IMR-90 (cell line): ENCODE measurements around the gene ZFYVE28. TPM values are rescaled to one million over a fixed set of nuclear protein-coding genes. Genes with fewer than 3 reads are reported as not detected.

Source experiments
- ATAC-seq: fragments of 200-7000 bp; cut with Tn5 transposase; 2 replicates; pipeline ENCODE4 v1.9.1; 2020; ENCODE audit warnings: low read depth, mild to moderate bottlenecking, moderate library complexity
- BruUV-seq: library from RNA; stranded (reverse); fragments of 400-500 nt; replicated peaks from 2 replicates; lab custom pipeline; 2021; lab: Mats Ljungman, UMichigan
- CTCF ChIA-PET: fragments of 300-600 bp; formaldehyde crosslinking; extraction: SDS; loops from one replicate; lab custom pipeline; 2021; ENCODE audit warnings: antibody characterized with exemption; lab: Yijun Ruan, JAX
- POLR2A ChIA-PET: fragments of 300-600 bp; sonication (Branson Sonifier 250); formaldehyde crosslinking; loops from one replicate; lab custom pipeline; 2022; ENCODE audit warnings: antibody characterized with exemption; ENCODE audit not compliant: unreplicated experiment; lab: Charles Lee
- DNase-seq: peaks from one replicate; pipeline ENCODE4 v3.0.0; 2013
- H2AFZ ChIP-seq: replicated peaks from 2 replicates; pipeline ENCODE3; 2013; ENCODE audit warnings: low read length, mild to moderate bottlenecking; ENCODE audit not compliant: poor library complexity
- H2AK5ac ChIP-seq: 2 replicates; pipeline ENCODE4 v1.6.1; 2013; ENCODE audit warnings: low read depth, low read length, inconsistent platforms
- H2AK9ac ChIP-seq: replicated peaks from 2 replicates; pipeline ENCODE3; 2013; ENCODE audit warnings: mild to moderate bottlenecking, low read depth, low read length, moderate library complexity; ENCODE audit not compliant: poor library complexity
- H2BK120ac ChIP-seq: 2 replicates; pipeline ENCODE4 v1.6.1; 2013; ENCODE audit warnings: low read depth, low read length, inconsistent platforms
- H2BK15ac ChIP-seq: 3 replicates; pipeline ENCODE4 v1.6.1; 2013; ENCODE audit warnings: low read depth, low read length, inconsistent platforms
- H2BK20ac ChIP-seq: 2 replicates; pipeline ENCODE4 v1.6.1; 2013; ENCODE audit warnings: low read depth, mild to moderate bottlenecking, inconsistent platforms, low read length, moderate library complexity
- H2BK5ac ChIP-seq: 2 replicates; pipeline ENCODE4 v1.6.1; 2013; ENCODE audit warnings: mild to moderate bottlenecking, low read depth, low read length, inconsistent platforms; ENCODE audit not compliant: poor library complexity, severe bottlenecking
- H3K14ac ChIP-seq: replicated peaks from 2 replicates; pipeline ENCODE4 v1.6.1; 2013; ENCODE audit warnings: low read depth, low read length, inconsistent platforms
- H3K18ac ChIP-seq: 2 replicates; pipeline ENCODE4 v1.6.1; 2013; ENCODE audit warnings: low read depth, low read length, control low read depth
- H3K23ac ChIP-seq: 2 replicates; pipeline ENCODE4 v1.6.1; 2013; ENCODE audit warnings: low read depth, low read length, inconsistent platforms
- H3K27ac ChIP-seq: 2 replicates; pipeline ENCODE4 v1.5.1; 2013; ENCODE audit warnings: mild to moderate bottlenecking, control low read depth, low read length; ENCODE audit not compliant: insufficient read depth
- H3K27me3 ChIP-seq: 2 replicates; pipeline ENCODE4 v1.6.1; 2013; ENCODE audit warnings: low read length; ENCODE audit not compliant: control insufficient read depth, insufficient read depth
- H3K36me3 ChIP-seq: 2 replicates; pipeline ENCODE4 v1.6.1; 2013; ENCODE audit warnings: low read length, mixed read lengths; ENCODE audit not compliant: control insufficient read depth, insufficient read depth
- H3K4ac ChIP-seq: 2 replicates; pipeline ENCODE4 v1.6.1; 2013; ENCODE audit warnings: low read depth, low read length, inconsistent platforms
- H3K4me1 ChIP-seq: 2 replicates; pipeline ENCODE4 v1.6.1; 2013; ENCODE audit warnings: low read length, mixed read lengths; ENCODE audit not compliant: control insufficient read depth, insufficient read depth
- H3K4me2 ChIP-seq: 2 replicates; pipeline ENCODE4 v1.6.1; 2013; ENCODE audit warnings: low read depth, mild to moderate bottlenecking, control low read depth, low read length, moderate library complexity
- H3K4me3 ChIP-seq: 2 replicates; pipeline ENCODE4 v1.5.1; 2013; ENCODE audit warnings: low read depth, mild to moderate bottlenecking, control low read depth, low read length, moderate library complexity; ENCODE audit not compliant: insufficient read depth
- H3K56ac ChIP-seq: 2 replicates; pipeline ENCODE4 v1.6.1; 2013; ENCODE audit warnings: low read length, inconsistent platforms; ENCODE audit not compliant: insufficient read depth; ENCODE audit errors: extremely low read depth
- H3K79me1 ChIP-seq, 2 experiments: 2 replicates each; pipeline ENCODE4 v1.6.1; 2013; ENCODE audit warnings: low read length in 2 of 2, inconsistent platforms in 1 of 2, low read depth in 1 of 2
- H3K9ac ChIP-seq: 2 replicates; pipeline ENCODE4 v1.6.1; 2013; ENCODE audit warnings: low read depth, low read length, control low read depth
- H3K9me1 ChIP-seq: 2 replicates; pipeline ENCODE4 v1.6.1; 2013; ENCODE audit warnings: low read length, inconsistent platforms; ENCODE audit not compliant: insufficient read depth
- H3K9me3 ChIP-seq: 2 replicates; pipeline ENCODE4 v1.6.1; 2013; ENCODE audit warnings: low read length; ENCODE audit not compliant: control insufficient read depth, insufficient read depth
- H4K20me1 ChIP-seq: 2 replicates; pipeline ENCODE4 v1.6.1; 2013; ENCODE audit warnings: low read length, inconsistent platforms; ENCODE audit not compliant: insufficient read depth
- H4K5ac ChIP-seq: 2 replicates; pipeline ENCODE4 v1.6.1; 2013; ENCODE audit warnings: mild to moderate bottlenecking, low read depth, low read length, control low read depth
- H4K8ac ChIP-seq, 2 experiments: 2 replicates each; pipeline ENCODE4 v1.6.1; 2013; ENCODE audit warnings: low read depth in 2 of 2, low read length in 2 of 2, control low read depth in 1 of 2, inconsistent platforms in 1 of 2
- H4K91ac ChIP-seq: 2 replicates; pipeline ENCODE4 v1.6.1; 2013; ENCODE audit warnings: low read depth, low read length, inconsistent platforms; ENCODE audit not compliant: insufficient read depth
- BHLHE40 ChIP-seq: fragments of 150-350 bp; IDR thresholded peaks from 2 replicates; pipeline ENCODE4 v1.6.1; 2016; ENCODE audit warnings: mild to moderate bottlenecking, low read depth, low read length
- CEBPB ChIP-seq: IDR thresholded peaks from 2 replicates; pipeline ENCODE4 v1.6.1; 2012; ENCODE audit warnings: low read depth, low read length, improper control_type of control experiment
- CHD1 ChIP-seq: IDR thresholded peaks from 2 replicates; pipeline ENCODE4 v1.6.1; 2012; ENCODE audit warnings: low read depth, low read length, improper control_type of control experiment
- CTCF ChIP-seq: conservative IDR thresholded peaks from 2 replicates; pipeline ENCODE4 v1.5.1; 2012; ENCODE audit warnings: mild to moderate bottlenecking, low read depth, low read length, improper control_type of control experiment
- ELK1 ChIP-seq: fragments of 150-350 bp; IDR thresholded peaks from 2 replicates; pipeline ENCODE4 v1.6.1; 2016; ENCODE audit warnings: low read depth, mild to moderate bottlenecking, low read length, moderate library complexity, borderline replicate concordance
- FOS ChIP-seq: fragments of 150-350 bp; IDR thresholded peaks from 2 replicates; pipeline ENCODE4 v1.6.1; 2016; ENCODE audit warnings: low read depth, low read length
- MAFK ChIP-seq: IDR thresholded peaks from 2 replicates; pipeline ENCODE4 v1.6.1; 2012; ENCODE audit warnings: low read depth, low read length, improper control_type of control experiment
- MAZ ChIP-seq: IDR thresholded peaks from 2 replicates; pipeline ENCODE4 v1.6.1; 2012; ENCODE audit warnings: low read depth, mild to moderate bottlenecking, low read length, improper control_type of control experiment, moderate library complexity, borderline replicate concordance
- MXI1 ChIP-seq: IDR thresholded peaks from 2 replicates; pipeline ENCODE4 v1.6.1; 2012; ENCODE audit warnings: low read depth, mild to moderate bottlenecking, low read length, moderate library complexity, borderline replicate concordance
- NFE2L2 ChIP-seq: fragments of 150-350 bp; IDR thresholded peaks from 2 replicates; pipeline ENCODE4 v1.6.1; 2016; ENCODE audit warnings: low read depth, mild to moderate bottlenecking, low read length
- POLR2A ChIP-seq: IDR thresholded peaks from 2 replicates; pipeline ENCODE4 v1.6.1; 2012; ENCODE audit warnings: mild to moderate bottlenecking, low read depth, low read length
- RAD21 ChIP-seq: IDR thresholded peaks from 2 replicates; pipeline ENCODE4 v1.6.1; 2012; ENCODE audit warnings: low read length, improper control_type of control experiment
- RCOR1 ChIP-seq: IDR thresholded peaks from 2 replicates; pipeline ENCODE4 v1.6.1; 2012; ENCODE audit warnings: mild to moderate bottlenecking, low read length, improper control_type of control experiment; ENCODE audit not compliant: insufficient replicate concordance
- RFX5 ChIP-seq: IDR thresholded peaks from 2 replicates; pipeline ENCODE4 v1.8.0; 2012; ENCODE audit warnings: low read depth, mild to moderate bottlenecking, low read length, moderate library complexity
- SMC3 ChIP-seq: fragments of 150-350 bp; IDR thresholded peaks from 2 replicates; pipeline ENCODE4 v1.6.1; 2016; ENCODE audit warnings: low read depth, mild to moderate bottlenecking, antibody characterized with exemption, low read length, moderate library complexity
- WGBS, 2 experiments: methylation state at CpG; one replicate each; pipeline versions ENCODE4 v1.1.5 to v1.1.7; 2013; ENCODE audit warnings: missing lambda C conversion rate in 2 of 2; ENCODE audit not compliant: insufficient read length in 1 of 2; ENCODE audit errors: extremely low coverage in 2 of 2; 5-methylcytosine and 5-hydroxymethylcytosine counted together
- dilution Hi-C: fragments of 300-500 bp; cut with HindIII; formaldehyde crosslinking; loops from one replicate; pipeline ENCODE4 v1.14.3; 2018; ENCODE audit warnings: low sequenced_read_pairs; ENCODE audit not compliant: unreplicated experiment
- in situ Hi-C: fragments of 300-500 bp; cut with MboI; formaldehyde crosslinking; loops from 3 replicates; pipeline ENCODE4 v1.14.3; 2019; ENCODE audit warnings: low sequenced_read_pairs, inconsistent platforms, mixed read lengths
- intact Hi-C: fragments of 100-400 bp; cut with micrococcal nuclease; formaldehyde crosslinking; loops from 2 replicates; pipeline ENCODE4 v1.10.0; 2022
- polyA plus RNA-seq, 3 experiments: library from polyadenylated mRNA; depleted of rRNA; stranded (reverse); fragments of >200 nt; gene quantifications; 2 replicates each; pipeline ENCODE4 v1.2.3, GENCODE V29; 2012; ENCODE audit warnings: low replicate concordance in 1 of 3
- total RNA-seq: library from RNA; depleted of rRNA; stranded (reverse); fragments of >200 nt; gene quantifications from 2 replicates; pipeline ENCODE4 v1.2.3, GENCODE V29; 2012
- TF ChIP-seq, protein P1 (sequence below): fragments of 150-350 bp; IDR thresholded peaks from 2 replicates; pipeline ENCODE4 v1.6.1; 2017; ENCODE audit warnings: mild to moderate bottlenecking, antibody characterized with exemption, low read length, low read depth

The ZFYVE28 gene
- total and polyA plus RNA-seq, 2 of the 4 experiments (the other 2 are of a cell fraction) = 0.36 to 1.2 TPM

- H3K9me3 ChIP-seq = 0 out of 2 replicates have a peak, but pooled peaks cover 2% of the 10 kb centered on the region
- ChIA-PET CTCF (no interaction called here), POLR2A (no interaction called here)
- H3K27ac ChIP-seq = no peak overlapping the region
- H2AK5ac ChIP-seq = no peak overlapping the region
- H3K56ac ChIP-seq = no peak overlapping the region
- BruUV-seq = no TSS peak
- no peak overlapping the region for H3K4ac ChIP-seq
- no peak overlapping the region for H2BK20ac ChIP-seq
- H3K18ac ChIP-seq = no peak overlapping the region
- WGBS, 2 experiments = 60% methylated on average over 6 of the region's 10 CpGs; no CpG with 5 or more reads in 1 of the 2 experiments
- no peak overlapping the region for H2BK120ac ChIP-seq
- no peaks in the 10 kb centered on the region for H3K79me1 ChIP-seq
- intact Hi-C loops = no loop called here
- H2BK5ac ChIP-seq = no peak overlapping the region
- in situ Hi-C loops = no loop called here
- H4K5ac ChIP-seq = no peak overlapping the region
- H3K9ac ChIP-seq = no peak overlapping the region
- H4K20me1 ChIP-seq = no peaks in the 10 kb centered on the region
- DNase-seq (peak; percentile 13), ATAC-seq (no peak)
- H2BK15ac ChIP-seq = no peak overlapping the region
- no peak overlapping the region for H3K23ac ChIP-seq
- H3K4me2 ChIP-seq = no peak overlapping the region
- no peak overlapping the region for H3K4me3 ChIP-seq
- no peaks in the 10 kb centered on the region for H3K9me1 ChIP-seq
- H2AFZ ChIP-seq = no peak overlapping the region
- no peak overlapping the region for H3K14ac ChIP-seq
- no peaks in the 10 kb centered on the region for H3K36me3 ChIP-seq
- H3K27me3 ChIP-seq = peaks cover 38% of the 10 kb centered on the region
- dilution Hi-C loops = no loop called here
- H3K4me1 ChIP-seq = no peaks in the 10 kb centered on the region
- H4K91ac ChIP-seq = no peak overlapping the region
- H4K8ac ChIP-seq = no peak overlapping the region
- H2AK9ac ChIP-seq = no peak overlapping the region
- TF ChIP-seq, protein P1, sequence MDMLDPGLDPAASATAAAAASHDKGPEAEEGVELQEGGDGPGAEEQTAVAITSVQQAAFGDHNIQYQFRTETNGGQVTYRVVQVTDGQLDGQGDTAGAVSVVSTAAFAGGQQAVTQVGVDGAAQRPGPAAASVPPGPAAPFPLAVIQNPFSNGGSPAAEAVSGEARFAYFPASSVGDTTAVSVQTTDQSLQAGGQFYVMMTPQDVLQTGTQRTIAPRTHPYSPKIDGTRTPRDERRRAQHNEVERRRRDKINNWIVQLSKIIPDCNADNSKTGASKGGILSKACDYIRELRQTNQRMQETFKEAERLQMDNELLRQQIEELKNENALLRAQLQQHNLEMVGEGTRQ = no peak
- no peak for TF ChIP-seq CEBPB
- no peak for TF ChIP-seq CHD1
- no peak for TF ChIP-seq SMC3
- TF ChIP-seq RCOR1 = no peak
- no peak for TF ChIP-seq FOS
- TF ChIP-seq MAFK = no peak
- no peak for TF ChIP-seq BHLHE40
- no peak for TF ChIP-seq NFE2L2
- no peak for TF ChIP-seq POLR2A
- no peak for TF ChIP-seq RAD21
- no peak for TF ChIP-seq RFX5
- TF ChIP-seq CTCF = no peak
- TF ChIP-seq ELK1 = no peak
- no peak for TF ChIP-seq MAZ
- no peak for TF ChIP-seq MXI1
Observed at GRCh38 chr4:2424581-2424980, 6.1 kb upstream of the ZFYVE28 start.
